SK-N-SH (cell line): ENCODE measurements around the gene NR1I2. TPM values are rescaled to one million over a fixed set of nuclear protein-coding genes. Genes with fewer than 3 reads are reported as not detected.

ENCODE experiments used
- CTCF ChIA-PET: fragments of 300-600, 350-600 bp; formaldehyde crosslinking; extraction: SDS; loops from one replicate; lab custom pipeline; 2021; lab: Yijun Ruan, JAX
- POLR2A ChIA-PET: fragments of 350-600 bp; sonication (Branson Sonifier 250); formaldehyde crosslinking; extraction: SDS; loops from one replicate; lab custom pipeline; 2020; ENCODE audit warnings: antibody characterized with exemption, inconsistent platforms; lab: Yijun Ruan, JAX
- DNase-seq: peaks from one replicate; pipeline ENCODE4 v3.0.0; 2012
- H2AFZ ChIP-seq: fragments of 200-600 bp; sonication (generic); 2 replicates; pipeline ENCODE4 v1.8.1; 2016; ENCODE audit warnings: antibody characterized with exemption, mild to moderate bottlenecking, low read depth
- H3F3A ChIP-seq: fragments of 200-600 bp; sonication (generic); replicated peaks from 2 replicates; pipeline ENCODE3; 2016; ENCODE audit warnings: antibody characterized with exemption, mild to moderate bottlenecking; ENCODE audit not compliant: insufficient read depth
- H3K27ac ChIP-seq, 2 experiments: fragments of 200-500 bp in 1 of 2; fragments of 200-600 bp in 1 of 2; sonication (Bioruptor generic) in 1 of 2; sonication (generic), shearing (Covaris generic) in 1 of 2; 2 replicates each; pipeline versions ENCODE4 v1.5.1 to v1.6.1; 2014 to 2016; ENCODE audit warnings: low read depth in 2 of 2, inconsistent platforms in 1 of 2, low read length in 1 of 2, mild to moderate bottlenecking in 1 of 2, mixed read lengths in 1 of 2
- H3K27me3 ChIP-seq: fragments of 200-600 bp; sonication (generic), shearing (Covaris generic); 2 replicates; pipeline ENCODE4 v1.6.1; 2016; ENCODE audit warnings: mixed run types; ENCODE audit not compliant: insufficient read depth
- H3K36me3 ChIP-seq, 2 experiments: fragments of 200-500 bp in 1 of 2; fragments of 200-600 bp in 1 of 2; sonication (Bioruptor generic) in 1 of 2; sonication (generic) in 1 of 2; replicated peaks in 1 of 2; 2 replicates each; pipeline versions ENCODE3 to v1.5.1; 2014 to 2016; ENCODE audit warnings: low read length in 1 of 2, mild to moderate bottlenecking in 1 of 2; ENCODE audit not compliant: insufficient read depth in 2 of 2, control insufficient read depth in 1 of 2
- H3K4me1 ChIP-seq, 2 experiments: fragments of 200-500 bp in 1 of 2; fragments of 200-600 bp in 1 of 2; sonication (Bioruptor generic) in 1 of 2; sonication (generic), shearing (Covaris generic) in 1 of 2; 2 replicates each; pipeline versions ENCODE4 v1.5.1 to v1.6.1; 2014 to 2016; ENCODE audit warnings: low read depth in 1 of 2, low read length in 1 of 2, mixed run types in 1 of 2; ENCODE audit not compliant: insufficient read depth in 2 of 2, control insufficient read depth in 1 of 2
- H3K4me2 ChIP-seq: fragments of 200-600 bp; sonication (generic), shearing (Covaris generic); 2 replicates; pipeline ENCODE4 v1.6.1; 2017; ENCODE audit warnings: mixed run types
- H3K4me3 ChIP-seq, 2 experiments: fragments of 200-500 bp in 1 of 2; fragments of 200-600 bp in 1 of 2; sonication (Bioruptor generic) in 1 of 2; sonication (generic), shearing (Covaris generic) in 1 of 2; 2 replicates each; pipeline versions ENCODE4 v1.5.1 to v1.8.1; 2014 to 2016; ENCODE audit warnings: low read depth in 2 of 2, inconsistent platforms in 1 of 2, low read length in 1 of 2, mild to moderate bottlenecking in 1 of 2, mixed read lengths in 1 of 2, moderate library complexity in 1 of 2
- H3K79me2 ChIP-seq: fragments of 200-600 bp; sonication (generic); 2 replicates; pipeline ENCODE4 v1.8.1; 2017; ENCODE audit warnings: mild to moderate bottlenecking; ENCODE audit not compliant: insufficient read depth
- H3K9ac ChIP-seq: fragments of 200-600 bp; sonication (generic); 2 replicates; pipeline ENCODE4 v1.6.1; 2017; ENCODE audit warnings: mixed run types
- H3K9me2 ChIP-seq: fragments of 200-600 bp; sonication (generic); 2 replicates; pipeline ENCODE4 v1.6.1; 2017; ENCODE audit warnings: mixed run types
- H3K9me3 ChIP-seq: fragments of 200-600 bp; sonication (generic); 2 replicates; pipeline ENCODE4 v1.6.1; 2017; ENCODE audit warnings: mixed run types, mild to moderate bottlenecking, moderate library complexity
- H4K20me1 ChIP-seq: fragments of 200-600 bp; sonication (generic); 2 replicates; pipeline ENCODE4 v1.6.1; 2017; ENCODE audit warnings: mild to moderate bottlenecking, mixed run types; ENCODE audit not compliant: insufficient read depth
- ELF1 ChIP-seq: IDR thresholded peaks from 2 replicates; pipeline ENCODE4 v1.4.0; 2012
- EP300 ChIP-seq, 2 experiments: IDR thresholded peaks; 2 replicates each; pipeline versions ENCODE4 v1.4.0 to v1.6.1; 2012; ENCODE audit warnings: borderline replicate concordance in 1 of 2, low read depth in 1 of 2, low read length in 1 of 2
- FOXJ3 ChIP-seq: sonication (generic); formaldehyde crosslinking; IDR thresholded peaks from 2 replicates; pipeline ENCODE4 v1.5.1; 2020; ENCODE audit warnings: mild to moderate bottlenecking, missing genetic modification reagents
- FOXM1 ChIP-seq: IDR thresholded peaks from 2 replicates; pipeline ENCODE4 v1.4.0; 2012; ENCODE audit warnings: low read depth, mild to moderate bottlenecking
- GATA2 ChIP-seq: sonication (generic); formaldehyde crosslinking; IDR thresholded peaks from 2 replicates; pipeline ENCODE4 v1.5.0; 2020; ENCODE audit warnings: mild to moderate bottlenecking, missing genetic modification reagents
- NRF1 ChIP-seq: IDR thresholded peaks from 2 replicates; pipeline ENCODE4 v1.6.1; 2012; ENCODE audit warnings: low read depth, mild to moderate bottlenecking, low read length
- RFX5 ChIP-seq: IDR thresholded peaks from 2 replicates; pipeline ENCODE4 v1.6.1; 2012; ENCODE audit warnings: mild to moderate bottlenecking, improper control_type of control experiment, low read length
- SIN3A ChIP-seq: IDR thresholded peaks from 2 replicates; pipeline ENCODE4 v1.6.1; 2012; ENCODE audit warnings: low read depth, mild to moderate bottlenecking, low read length, moderate library complexity, borderline replicate concordance
- TCF12 ChIP-seq: IDR thresholded peaks from 2 replicates; pipeline ENCODE4 v1.4.0; 2012
- WGBS: methylation state at CpG from one replicate; pipeline ENCODE4 v1.1.6; 2017; ENCODE audit warnings: low lambda C conversion rate; 5-methylcytosine and 5-hydroxymethylcytosine counted together
- polyA plus RNA-seq, 3 experiments: library from polyadenylated mRNA; depleted of rRNA; stranded (reverse); fragments of >200 nt; gene quantifications; 2 replicates each; pipeline ENCODE4 v1.2.3, GENCODE V29; 2012
- TF ChIP-seq, protein P1 (sequence below): IDR thresholded peaks from 2 replicates; pipeline ENCODE4 v1.4.0; 2012; ENCODE audit warnings: low read depth, borderline replicate concordance
- TF ChIP-seq, protein P2 (sequence below): IDR thresholded peaks from 2 replicates; pipeline ENCODE4 v1.6.1; 2012; ENCODE audit warnings: mild to moderate bottlenecking, low read depth, low read length, moderate library complexity
- TF ChIP-seq, protein P3 (sequence below): fragments of 150-350 bp; IDR thresholded peaks from 2 replicates; pipeline ENCODE4 v1.6.1; 2017; ENCODE audit warnings: antibody characterized with exemption, low read length, low read depth, borderline replicate concordance
- TF ChIP-seq, protein P4 (sequence below): IDR thresholded peaks from 2 replicates; pipeline ENCODE4 v1.4.0; 2012; ENCODE audit warnings: low read depth

Gene NR1I2
- polyA plus RNA-seq, 1 of the 3 experiments (the other 2 are of a cell fraction) = 0.03 TPM

DNA sequence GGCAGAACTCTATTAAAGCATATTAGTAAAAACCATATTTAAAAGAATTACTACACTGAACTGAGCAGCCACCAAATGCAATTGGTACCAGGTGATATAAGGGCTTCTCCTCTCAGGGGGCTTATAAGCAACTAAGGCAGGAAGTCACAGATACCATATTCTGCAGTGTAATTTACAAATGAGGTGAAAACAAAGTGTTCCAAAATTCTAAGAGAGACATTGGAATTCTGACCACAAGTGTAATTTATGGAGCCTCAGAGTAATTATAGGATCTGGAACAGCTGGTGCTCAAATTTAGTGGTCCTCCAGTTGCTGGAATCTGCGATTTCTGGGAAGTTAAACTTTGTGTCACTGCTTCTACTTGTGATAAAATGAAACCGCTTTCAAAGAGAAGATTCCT lies 3.1 kb upstream of the NR1I2 start:
- peaks cover 3% of the 10 kb centered on the region for H3K9me3 ChIP-seq

DNA sequence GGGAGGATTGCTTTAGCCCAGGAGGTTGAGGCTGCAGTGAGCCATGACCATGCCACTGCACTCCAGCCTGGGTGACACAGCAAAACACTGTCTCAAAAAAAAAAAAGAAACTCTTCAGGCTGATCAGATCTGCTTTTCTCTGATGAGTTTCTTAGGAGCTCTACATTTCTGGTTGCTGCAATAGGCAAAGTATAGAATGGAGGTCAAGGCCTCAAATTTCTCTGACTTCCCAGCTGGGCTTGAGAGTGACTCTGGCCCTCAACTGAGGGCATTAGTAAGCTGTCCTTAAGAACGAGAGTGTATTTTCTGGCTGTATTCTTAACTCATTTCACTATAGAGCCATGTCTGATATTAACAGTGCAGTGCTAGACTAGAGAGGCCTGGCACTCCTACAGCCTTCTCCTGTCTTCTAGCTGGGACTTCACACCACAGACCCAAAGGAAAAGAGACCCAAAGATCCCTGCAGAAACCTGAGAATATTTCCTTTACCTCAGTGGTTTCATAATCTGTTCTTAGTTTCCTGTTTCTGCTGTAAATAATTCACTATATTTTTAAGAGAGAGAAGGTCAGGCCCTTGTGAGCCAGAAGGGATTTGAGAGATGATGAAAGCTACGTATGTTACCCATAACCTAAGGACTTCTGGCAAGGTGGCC lies 2.0 kb upstream of the NR1I2 start:
- Histone ChIP-seq H3K4me1 (no peaks in the 10 kb centered on the region), H3K27me3 (no peaks in the 10 kb centered on the region), H3K79me2 (no peaks in the 10 kb centered on the region), H4K20me1 (no peaks in the 10 kb centered on the region), H3K9ac (no peak overlapping the region), H3F3A (no peaks in the 10 kb centered on the region), H3K4me3 (no peak overlapping the region), H3K9me3 (peaks cover 3% of the 10 kb centered on the region), H3K36me3 (no peaks in the 10 kb centered on the region), H3K4me2 (no peak overlapping the region), H3K9me2 (no peaks in the 10 kb centered on the region), H2AFZ (no peak overlapping the region; the same call in 1 of the 2 replicates), H3K27ac (no peak overlapping the region)
- CTCF ChIA-PET = no interaction called here
- POLR2A ChIA-PET = no interaction called here
- 79% methylated on average over 2 of the region's 2 CpGs for WGBS
- no peak for DNase-seq
- TF ChIP-seq, protein P1, sequence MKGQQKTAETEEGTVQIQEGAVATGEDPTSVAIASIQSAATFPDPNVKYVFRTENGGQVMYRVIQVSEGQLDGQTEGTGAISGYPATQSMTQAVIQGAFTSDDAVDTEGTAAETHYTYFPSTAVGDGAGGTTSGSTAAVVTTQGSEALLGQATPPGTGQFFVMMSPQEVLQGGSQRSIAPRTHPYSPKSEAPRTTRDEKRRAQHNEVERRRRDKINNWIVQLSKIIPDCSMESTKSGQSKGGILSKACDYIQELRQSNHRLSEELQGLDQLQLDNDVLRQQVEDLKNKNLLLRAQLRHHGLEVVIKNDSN = no peak
- TF ChIP-seq RFX5 (no peak), ELF1 (no peak), NRF1 (no peak), SIN3A (no peak), FOXM1 (no peak), TCF12 (no peak), GATA2 (no peak)
- TF ChIP-seq, protein P2, sequence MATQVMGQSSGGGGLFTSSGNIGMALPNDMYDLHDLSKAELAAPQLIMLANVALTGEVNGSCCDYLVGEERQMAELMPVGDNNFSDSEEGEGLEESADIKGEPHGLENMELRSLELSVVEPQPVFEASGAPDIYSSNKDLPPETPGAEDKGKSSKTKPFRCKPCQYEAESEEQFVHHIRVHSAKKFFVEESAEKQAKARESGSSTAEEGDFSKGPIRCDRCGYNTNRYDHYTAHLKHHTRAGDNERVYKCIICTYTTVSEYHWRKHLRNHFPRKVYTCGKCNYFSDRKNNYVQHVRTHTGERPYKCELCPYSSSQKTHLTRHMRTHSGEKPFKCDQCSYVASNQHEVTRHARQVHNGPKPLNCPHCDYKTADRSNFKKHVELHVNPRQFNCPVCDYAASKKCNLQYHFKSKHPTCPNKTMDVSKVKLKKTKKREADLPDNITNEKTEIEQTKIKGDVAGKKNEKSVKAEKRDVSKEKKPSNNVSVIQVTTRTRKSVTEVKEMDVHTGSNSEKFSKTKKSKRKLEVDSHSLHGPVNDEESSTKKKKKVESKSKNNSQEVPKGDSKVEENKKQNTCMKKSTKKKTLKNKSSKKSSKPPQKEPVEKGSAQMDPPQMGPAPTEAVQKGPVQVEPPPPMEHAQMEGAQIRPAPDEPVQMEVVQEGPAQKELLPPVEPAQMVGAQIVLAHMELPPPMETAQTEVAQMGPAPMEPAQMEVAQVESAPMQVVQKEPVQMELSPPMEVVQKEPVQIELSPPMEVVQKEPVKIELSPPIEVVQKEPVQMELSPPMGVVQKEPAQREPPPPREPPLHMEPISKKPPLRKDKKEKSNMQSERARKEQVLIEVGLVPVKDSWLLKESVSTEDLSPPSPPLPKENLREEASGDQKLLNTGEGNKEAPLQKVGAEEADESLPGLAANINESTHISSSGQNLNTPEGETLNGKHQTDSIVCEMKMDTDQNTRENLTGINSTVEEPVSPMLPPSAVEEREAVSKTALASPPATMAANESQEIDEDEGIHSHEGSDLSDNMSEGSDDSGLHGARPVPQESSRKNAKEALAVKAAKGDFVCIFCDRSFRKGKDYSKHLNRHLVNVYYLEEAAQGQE = no peak
- TF ChIP-seq, protein P3, sequence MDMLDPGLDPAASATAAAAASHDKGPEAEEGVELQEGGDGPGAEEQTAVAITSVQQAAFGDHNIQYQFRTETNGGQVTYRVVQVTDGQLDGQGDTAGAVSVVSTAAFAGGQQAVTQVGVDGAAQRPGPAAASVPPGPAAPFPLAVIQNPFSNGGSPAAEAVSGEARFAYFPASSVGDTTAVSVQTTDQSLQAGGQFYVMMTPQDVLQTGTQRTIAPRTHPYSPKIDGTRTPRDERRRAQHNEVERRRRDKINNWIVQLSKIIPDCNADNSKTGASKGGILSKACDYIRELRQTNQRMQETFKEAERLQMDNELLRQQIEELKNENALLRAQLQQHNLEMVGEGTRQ = no peak

More for the DNA sequence above, 3.1 kb upstream of the NR1I2 start:
- Histone ChIP-seq H3K79me2 (no peaks in the 10 kb centered on the region), H3K27ac (no peak overlapping the region), H2AFZ (no peak overlapping the region), H3K9ac (no peak overlapping the region), H3K4me2 (no peak overlapping the region), H3K9me2 (no peaks in the 10 kb centered on the region), H4K20me1 (no peaks in the 10 kb centered on the region), H3F3A (no peaks in the 10 kb centered on the region), H3K27me3 (no peaks in the 10 kb centered on the region), H3K4me1 (no peaks in the 10 kb centered on the region), H3K36me3 (no peaks in the 10 kb centered on the region), H3K4me3 (no peak overlapping the region)
- TF ChIP-seq EP300 (IDR thresholded peaks at IDR 0.05; ENCODE audit: borderline replicate concordance in 1 of 2, low read depth in 1 of 2, low read length in 1 of 2) (no peak), FOXJ3 (CRISPR knock-in tag) (no peak), GATA2 (no peak)
- TF ChIP-seq, protein P2 = no peak
- TF ChIP-seq, protein P4, sequence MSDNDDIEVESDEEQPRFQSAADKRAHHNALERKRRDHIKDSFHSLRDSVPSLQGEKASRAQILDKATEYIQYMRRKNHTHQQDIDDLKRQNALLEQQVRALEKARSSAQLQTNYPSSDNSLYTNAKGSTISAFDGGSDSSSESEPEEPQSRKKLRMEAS = no peak
- POLR2A ChIA-PET = no interaction called here
- CTCF ChIA-PET = no interaction called here
- 92% methylated on average over 2 of the region's 2 CpGs for WGBS
- DNase-seq = no peak
